HFF-Myc (cell line): ENCODE measurements around the gene ASGR1.

ENCODE experiments used
- DNase-seq: peaks from one replicate; pipeline ENCODE4 v3.0.0-alpha.2; 2011; ENCODE audit warnings: low read depth; ENCODE audit errors: extremely low read depth
- H3K4me3 ChIP-seq: replicated peaks from 2 replicates; pipeline ENCODE4 v1.5.1; 2011; ENCODE audit warnings: low read depth, mild to moderate bottlenecking, control low read depth, low read length
- CTCF ChIP-seq: IDR thresholded peaks from 2 replicates; pipeline ENCODE4 v1.5.1; 2012; ENCODE audit warnings: mild to moderate bottlenecking, low read depth, low read length, control low read depth; ENCODE audit errors: missing control alignments

Gene ASGR1

GRCh38 chr17:7179317-7180254, at the start of gene ASGR1:
ASGR1 (minus strand) TSS chr17:7179370; CDS start chr17:7178563, 807 bp downstream.
- TF ChIP-seq CTCF, result no peak
- H3K4me3 ChIP-seq, result no peak within 1 kb of the TSS
- DNase-seq, result no peak

GRCh38 chr17:7228920-7229319, 49.8 kb upstream of the ASGR1 start:
- no peak for TF ChIP-seq CTCF
- DNase-seq, result no peak
- H3K4me3 ChIP-seq, result no peak overlapping the region

- H3K4me3 ChIP-seq, result no peak overlapping the region
- DNase-seq, result no peak
- TF ChIP-seq CTCF, result no peak
These were observed 47.8 kb upstream of the ASGR1 start for GRCh38 chr17:7226721-7227710.

GRCh38 chr17:7225711-7226331, 46.7 kb upstream of the ASGR1 start:
- H3K4me3 ChIP-seq, result no peak overlapping the region
- no peak for TF ChIP-seq CTCF
- no peak for DNase-seq

- no peak for TF ChIP-seq CTCF
- no peak overlapping the region for H3K4me3 ChIP-seq
- DNase-seq, result no peak
These were observed 45.5 kb upstream of the ASGR1 start for GRCh38 chr17:7224661-7225111.

GRCh38 chr17:7224110-7224509, 44.9 kb upstream of the ASGR1 start:
- no peak overlapping the region for H3K4me3 ChIP-seq
- DNase-seq, result no peak
- no peak for TF ChIP-seq CTCF
